GM19240 (cell line): Measurements from ENCODE around the gene THAP9.
"Not testable (repeated sequence)": the region's sequence is repeated elsewhere in the genome, so short reads cannot be mapped to it uniquely, and the experiment has no call there.

Experiments
- DNase-seq: peaks from one replicate; pipeline ENCODE4 v3.0.0; 2011; ENCODE audit warnings: low spot score; ENCODE audit not compliant: insufficient read length

Gene THAP9

GRCh38 chr4:82896755-82897154 lies 3.8 kb upstream of the THAP9 start:
- DNase-seq, result no peak

GRCh38 chr4:82898322-82899243 lies 2.0 kb upstream of the THAP9 start:
- no peak for DNase-seq

- no peak for DNase-seq
Measured at GRCh38 chr4:82899374-82900065, 1.0 kb upstream of the THAP9 start.

GRCh38 chr4:82900066-82900410 lies 497 bp upstream of the THAP9 start:
- DNase-seq, result no peak

- DNase-seq, result no peak
Measured at GRCh38 chr4:82901183-82901718, 716 bp downstream of the THAP9 start.

- DNase-seq, result no peak
Measured at GRCh38 chr4:82903737-82904136, 3.2 kb downstream of the THAP9 start.

GRCh38 chr4:82905205-82905604 lies 4.7 kb downstream of the THAP9 start:
- no peak for DNase-seq

GRCh38 chr4:82906469-82906868 lies 5.9 kb downstream of the THAP9 start:
- DNase-seq, result no peak

- no peak for DNase-seq
Measured at GRCh38 chr4:82909326-82909725, 8.8 kb downstream of the THAP9 start.

- no peak for DNase-seq
Measured at GRCh38 chr4:82913305-82913704, 12.8 kb downstream of the THAP9 start.

GRCh38 chr4:82913968-82914367 lies 13.4 kb downstream of the THAP9 start:
- DNase-seq, result not testable (repeated sequence)

- DNase-seq, result no peak
Measured at GRCh38 chr4:82918091-82918490, 17.6 kb downstream of the THAP9 start.

GRCh38 chr4:82919386-82919785 lies 18.9 kb downstream of the THAP9 start:
- no peak for DNase-seq

- no peak for DNase-seq
Measured at GRCh38 chr4:82921795-82922194, 21.3 kb downstream of the THAP9 start.

GRCh38 chr4:82930848-82931755 lies 30.6 kb downstream of the THAP9 start:
- DNase-seq, result no peak

- DNase-seq, result no peak
Measured at GRCh38 chr4:82934441-82934840, 33.9 kb downstream of the THAP9 start.

GRCh38 chr4:82939414-82939813 lies 38.9 kb downstream of the THAP9 start:
- DNase-seq, result no peak

- DNase-seq, result no peak
Measured at GRCh38 chr4:82947498-82947897, 47.0 kb downstream of the THAP9 start.

- no peak for DNase-seq
Measured at GRCh38 chr4:82948647-82949204, 48.2 kb downstream of the THAP9 start.

- no peak for DNase-seq
Measured at GRCh38 chr4:82951196-82951595, 50.7 kb downstream of the THAP9 start.

- DNase-seq, result no peak
Measured at GRCh38 chr4:82954212-82954611, 53.7 kb downstream of the THAP9 start.
